ENCODE measurements around the gene TMEM41B. TPM values are rescaled to one million over a fixed set of nuclear protein-coding genes. Genes with fewer than 3 reads are reported as not detected.
A peak's percentile ranks its signal among the peaks of the same experiment; 100 is the strongest.
"Not testable (repeated sequence)": the region's sequence is repeated elsewhere in the genome, so short reads cannot be mapped to it uniquely, and the experiment has no call there.

The TMEM41B gene
- total RNA-seq, 2 experiments from 2014 or later: 25.7 to 27.3 TPM

DNA sequence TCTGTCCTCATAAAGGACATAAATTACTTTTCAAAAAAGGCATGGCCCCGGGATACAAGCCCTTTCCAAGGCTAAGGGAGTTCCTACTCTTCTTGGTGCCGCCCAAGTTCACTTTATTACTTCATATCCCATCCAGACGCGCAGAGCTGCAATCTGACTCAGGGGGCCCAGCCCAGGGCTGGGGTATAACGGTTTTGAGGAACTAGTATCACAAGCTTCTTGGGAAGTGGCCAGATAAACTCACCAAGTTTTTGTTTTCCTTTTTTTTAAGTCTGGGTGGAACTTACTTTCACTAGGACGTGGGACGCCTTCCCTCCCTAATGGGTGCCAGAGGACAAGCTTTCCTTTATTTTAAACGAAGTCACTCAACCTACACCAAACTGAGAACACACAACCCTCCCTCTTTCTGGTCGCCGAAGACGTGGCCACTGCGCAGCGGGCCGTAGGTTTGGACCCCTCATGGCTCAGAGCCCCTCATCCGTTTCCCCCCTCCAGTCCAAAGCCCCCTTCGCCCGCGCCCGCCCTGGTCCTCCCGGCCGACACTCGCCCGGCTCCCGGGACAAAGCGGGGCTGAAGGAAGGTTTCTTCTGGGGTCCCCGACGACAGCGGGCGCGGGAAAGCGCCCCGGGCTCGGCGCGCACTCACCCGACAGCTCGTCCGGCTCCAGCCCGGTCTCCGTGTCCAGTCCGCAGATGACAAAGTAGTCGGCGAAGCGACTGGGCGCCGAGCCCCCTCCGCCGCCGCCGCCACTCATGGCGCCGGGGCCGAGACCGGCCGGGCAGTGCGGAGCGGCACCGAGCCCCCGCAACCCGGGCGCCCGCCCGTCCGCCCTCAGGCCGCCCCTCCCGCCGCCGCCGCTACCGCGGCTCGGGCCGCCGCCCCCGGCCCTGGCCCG is 49.8 kb downstream of the TMEM41B start:
- peak; percentile 37 for ATAC-seq
- CTCF ChIA-PET: interaction anchor here (0.6 to 1.5 kb wide), 6 partner anchors 9 to 98 kb away, joined by 3 to 6 read pairs (median 4); no protein-coding TSS in a partner anchor
- peaks cover 2% of the 10 kb centered on the region for H3K36me3 Mint-ChIP-seq

DNA sequence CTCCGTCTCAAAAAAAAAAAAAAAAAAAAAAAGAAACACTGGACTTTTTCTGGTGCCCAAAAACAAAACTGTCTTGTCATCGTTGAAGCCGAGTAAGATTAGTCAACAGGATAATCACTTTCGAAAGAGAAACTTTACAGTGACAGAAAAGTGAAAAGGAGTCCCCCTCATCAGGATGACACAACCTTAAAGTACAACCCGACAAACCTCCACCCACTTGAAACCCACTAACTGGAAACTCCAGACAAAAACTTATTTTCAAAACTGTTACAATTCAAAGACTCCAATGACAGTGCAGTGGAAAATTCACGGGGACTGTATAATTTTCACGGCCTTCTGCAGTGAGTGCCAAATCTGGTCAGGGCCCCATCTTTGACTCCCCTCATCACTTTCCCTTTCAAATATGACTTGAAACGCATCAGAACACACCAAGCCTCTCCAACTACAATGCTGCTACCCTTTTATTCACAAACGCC is 50.5 kb downstream of the TMEM41B start:
- peak overlapping the region; percentile 87 for H3K27ac Mint-ChIP-seq
- peak; percentile 75 for ATAC-seq
- peaks cover 65% of the 10 kb centered on the region for H3K27me3 Mint-ChIP-seq

More for the DNA sequence above, 49.8 kb downstream of the TMEM41B start:
- Mint-ChIP-seq H3K4me3 (peak overlapping the region; percentile 81), H3K9me3 (ENCODE audit: low read depth) (no peaks in the 10 kb centered on the region), H3K4me1 (peaks cover 33% of the 10 kb centered on the region), H3K27me3 (peaks cover 66% of the 10 kb centered on the region), H3K27ac (peak overlapping the region; percentile 87)
- DNase-seq: peak; percentile 57

DNA sequence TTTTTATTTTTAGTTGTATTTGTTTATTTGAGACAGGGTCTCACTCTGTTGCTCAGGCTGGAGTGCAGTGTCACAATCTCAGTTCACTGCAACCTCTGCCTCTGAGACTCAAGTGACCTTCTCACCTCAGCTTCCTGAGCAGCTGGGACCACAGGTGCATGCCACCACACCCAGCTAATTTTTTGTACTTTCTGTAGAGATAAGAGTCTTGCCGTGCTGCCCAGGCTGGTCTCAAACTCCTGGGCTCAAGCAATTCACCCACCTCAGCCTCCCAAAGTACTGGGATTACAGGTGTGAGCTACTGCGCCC is 53.6 kb downstream of the TMEM41B start:
- peak; percentile 48 for DNase-seq
- Mint-ChIP-seq H3K4me1 (peaks cover 31% of the 10 kb centered on the region), H3K27me3 (peaks cover 40% of the 10 kb centered on the region)
- H3K9me3 Mint-ChIP-seq (ENCODE audit: low read depth); H3K4me3 Mint-ChIP-seq; H3K36me3 Mint-ChIP-seq; H3K27ac Mint-ChIP-seq; ATAC-seq: not testable (repeated sequence)
- CTCF ChIA-PET: interaction anchor here (0.7 to 1.5 kb wide), 4 partner anchors 123 to 312 kb away, joined by 3 to 4 read pairs (median 4); partner anchors contain the start of gene WEE1

More for the DNA sequence above, 50.5 kb downstream of the TMEM41B start:
- no peaks in the 10 kb centered on the region for H3K9me3 Mint-ChIP-seq (ENCODE audit: low read depth)
- peaks cover 2% of the 10 kb centered on the region for H3K36me3 Mint-ChIP-seq
- peak overlapping the region; percentile 81 for H3K4me3 Mint-ChIP-seq
- DNase-seq: peak; percentile 60
- H3K4me1 Mint-ChIP-seq: peaks cover 33% of the 10 kb centered on the region
- CTCF ChIA-PET: interaction anchor here (0.7 to 1.3 kb wide), 5 partner anchors 10 to 1574 kb away, joined by 3 to 6 read pairs (median 4); no protein-coding TSS in a partner anchor

DNA sequence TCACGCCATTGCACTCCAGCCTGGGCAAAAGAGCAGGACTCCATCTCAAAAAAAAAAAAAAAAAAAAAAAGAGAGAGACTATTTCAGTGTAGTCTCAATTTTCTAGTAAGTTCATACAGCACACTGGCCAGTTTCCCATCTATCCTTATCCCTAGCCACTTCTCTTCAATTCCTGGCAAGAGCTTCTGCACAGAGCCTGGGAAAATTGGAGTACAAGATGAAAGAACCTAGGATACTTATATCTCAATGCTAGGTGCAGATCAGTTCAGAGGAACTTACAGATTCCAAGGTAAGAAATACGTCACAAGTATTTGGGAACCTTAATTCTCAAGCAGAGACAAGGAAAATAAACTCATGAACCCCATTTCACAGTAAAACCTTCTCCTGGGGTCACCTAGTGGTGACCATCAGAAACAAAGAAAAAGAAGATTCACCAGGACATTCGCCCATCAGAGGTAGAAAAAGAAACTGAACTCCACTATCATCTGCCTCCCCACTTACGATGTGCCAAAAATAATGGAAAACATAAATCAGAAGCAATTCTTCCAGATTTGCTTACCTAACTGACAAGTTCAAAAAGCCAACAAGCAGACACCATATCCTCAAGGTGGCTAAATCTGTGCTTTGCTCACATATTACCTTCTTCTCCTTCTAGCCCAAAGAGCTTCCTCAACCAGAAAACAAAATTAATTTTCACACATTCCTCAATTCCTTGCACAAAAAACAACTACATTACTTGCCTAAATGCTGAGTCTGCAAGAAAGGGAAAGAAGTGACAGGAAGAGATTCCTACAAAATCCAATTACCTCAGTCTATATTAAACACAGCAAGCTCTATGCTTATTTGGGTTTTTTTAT is 54.2 kb downstream of the TMEM41B start:
- DNase-seq: no peak
- peaks cover 7% of the 10 kb centered on the region for H3K36me3 Mint-ChIP-seq
- ATAC-seq: no peak
- no peak overlapping the region for H3K27ac Mint-ChIP-seq
- H3K4me3 Mint-ChIP-seq: no peak overlapping the region
- CTCF ChIA-PET: interaction anchor here (0.7 to 1.5 kb wide), 4 partner anchors 122 to 313 kb away, joined by 3 to 4 read pairs (median 4); partner anchors contain the start of gene WEE1
- peaks cover 31% of the 10 kb centered on the region for H3K4me1 Mint-ChIP-seq
- H3K9me3 Mint-ChIP-seq (ENCODE audit: low read depth): peaks cover 3% of the 10 kb centered on the region
- H3K27me3 Mint-ChIP-seq: peaks cover 35% of the 10 kb centered on the region

DNA sequence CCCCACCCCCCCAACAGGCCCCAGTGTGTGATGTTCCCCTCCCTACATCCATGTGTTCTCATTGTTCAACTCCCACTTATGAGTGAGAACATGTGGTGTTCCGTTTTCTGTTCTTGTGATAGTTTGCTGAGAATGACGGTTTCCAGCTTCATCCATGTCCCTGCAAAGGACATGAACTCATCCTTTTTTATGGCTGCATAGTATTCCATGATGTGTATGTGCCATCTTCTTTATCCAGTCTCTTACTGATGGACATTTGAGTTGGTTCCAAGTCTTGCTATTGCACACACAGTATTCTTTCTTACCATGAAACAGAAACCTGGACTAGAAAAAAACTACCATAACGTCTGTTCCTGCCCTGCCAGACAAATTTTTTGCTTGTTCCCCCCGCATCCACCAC is 56.1 kb downstream of the TMEM41B start:
- H3K9me3 Mint-ChIP-seq (ENCODE audit: low read depth); ATAC-seq; CTCF ChIA-PET; H3K36me3 Mint-ChIP-seq; H3K4me3 Mint-ChIP-seq; DNase-seq; H3K27ac Mint-ChIP-seq: not testable (repeated sequence)
- Mint-ChIP-seq H3K4me1 (peaks cover 23% of the 10 kb centered on the region), H3K27me3 (peaks cover 29% of the 10 kb centered on the region)

DNA sequence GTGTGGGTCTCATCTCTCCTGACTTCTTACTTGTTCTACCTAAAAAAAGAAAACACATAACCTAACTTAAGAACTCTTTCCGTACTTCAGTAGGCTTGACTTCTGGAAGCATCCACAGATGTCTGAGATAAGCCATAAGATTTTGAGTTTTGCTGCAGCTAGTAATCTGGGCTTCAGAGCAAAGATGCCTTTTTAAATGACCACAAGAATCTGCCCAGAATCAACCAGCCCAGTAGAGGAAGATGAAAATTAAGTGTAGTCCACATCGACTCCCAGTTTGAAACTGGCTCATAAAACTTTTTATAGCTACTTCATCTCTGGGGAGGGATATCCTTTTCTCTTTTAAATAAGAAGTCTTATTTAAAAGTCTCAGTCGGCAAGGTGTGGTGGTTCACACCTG is 60.0 kb downstream of the TMEM41B start:
- no peak overlapping the region for H3K4me3 Mint-ChIP-seq
- DNase-seq: no peak
- peaks cover 29% of the 10 kb centered on the region for H3K4me1 Mint-ChIP-seq
- peaks cover 11% of the 10 kb centered on the region for H3K36me3 Mint-ChIP-seq
- no peak overlapping the region for H3K27ac Mint-ChIP-seq
- CTCF ChIA-PET: interaction anchor here (1.5 kb wide), 1 partner anchor 11 kb away, joined by 6 read pairs; the partner anchor contains the start of gene DENND5A
- H3K27me3 Mint-ChIP-seq: peaks cover 3% of the 10 kb centered on the region
- no peak for ATAC-seq
- H3K9me3 Mint-ChIP-seq (ENCODE audit: low read depth): peaks cover 3% of the 10 kb centered on the region

DNA sequence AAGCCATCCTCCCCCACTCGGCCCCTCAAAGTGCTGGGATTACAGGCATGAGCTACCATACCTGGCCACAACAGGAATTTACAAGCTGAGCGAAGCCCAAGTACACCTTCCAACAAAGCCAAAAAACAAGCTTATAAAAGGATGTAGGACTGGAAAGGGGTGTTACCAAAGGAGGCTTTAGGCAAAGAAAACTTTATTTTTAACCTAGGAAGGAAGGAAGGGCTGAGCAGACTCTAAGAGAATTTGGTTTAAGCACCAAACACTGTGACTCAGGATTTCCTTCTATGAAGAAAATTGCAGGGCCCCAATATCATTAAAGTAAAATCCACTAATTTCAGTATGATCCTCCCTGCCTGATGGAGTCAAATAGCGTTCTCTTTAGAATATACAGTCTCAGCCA is 61.3 kb downstream of the TMEM41B start:
- no peak for ATAC-seq
- peaks cover 5% of the 10 kb centered on the region for H3K36me3 Mint-ChIP-seq
- CTCF ChIA-PET: interaction anchor here (0.6 kb wide), 1 partner anchor 23 kb away, joined by 3 read pairs; no protein-coding TSS in a partner anchor
- DNase-seq: no peak
- no peaks in the 10 kb centered on the region for H3K9me3 Mint-ChIP-seq (ENCODE audit: low read depth)
- no peak overlapping the region for H3K4me3 Mint-ChIP-seq
- peaks cover 3% of the 10 kb centered on the region for H3K27me3 Mint-ChIP-seq
- no peak overlapping the region for H3K27ac Mint-ChIP-seq
- H3K4me1 Mint-ChIP-seq: peaks cover 38% of the 10 kb centered on the region

DNA sequence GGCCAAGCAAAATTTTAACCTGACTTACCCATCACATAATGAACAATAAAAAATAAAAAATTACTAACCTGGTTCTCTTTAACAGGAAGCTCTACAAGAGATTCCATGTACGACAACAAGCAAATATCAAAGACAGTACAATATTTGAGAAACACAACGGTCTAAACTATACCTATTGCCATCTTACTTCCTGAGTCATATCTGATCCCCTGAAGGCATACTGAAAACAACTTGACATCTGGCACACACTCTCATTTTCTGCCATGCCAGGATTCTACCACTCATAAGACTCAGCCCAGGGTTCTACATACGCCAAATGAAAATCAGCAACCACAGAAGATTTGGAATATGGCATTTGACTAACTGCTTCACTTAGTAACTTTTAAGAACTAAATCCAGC is 63.1 kb downstream of the TMEM41B start:
- no peak for ATAC-seq
- DNase-seq: no peak
- CTCF ChIA-PET: interaction anchor here (1.5 to 1.7 kb wide), 2 partner anchors 10 to 86 kb away, joined by 4 read pairs; no protein-coding TSS in a partner anchor

DNA sequence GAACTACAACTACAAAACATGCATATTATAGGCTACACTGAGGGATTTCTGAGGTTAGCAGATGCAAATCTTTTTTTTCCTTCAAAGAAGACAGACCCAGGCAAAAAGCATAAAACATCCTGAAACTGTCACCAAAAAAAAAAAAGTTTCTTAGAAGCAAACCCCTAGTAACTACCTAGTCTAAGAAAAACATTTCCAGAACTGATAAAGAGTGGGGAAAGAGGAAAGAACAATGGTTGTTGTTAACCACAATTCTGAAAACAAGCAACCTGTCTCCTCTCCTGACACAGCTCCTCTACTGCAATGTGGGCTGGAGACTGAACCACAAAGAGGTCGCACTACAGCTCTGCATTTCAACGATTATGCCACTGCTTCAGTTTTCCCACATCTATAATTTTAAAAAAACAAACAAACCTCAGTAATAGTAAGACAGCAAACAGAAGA is 64.2 kb downstream of the TMEM41B start:
- Mint-ChIP-seq H3K27me3 (peaks cover 10% of the 10 kb centered on the region), H3K4me3 (peak overlapping the region; percentile 38), H3K36me3 (peaks cover 5% of the 10 kb centered on the region), H3K4me1 (peaks cover 53% of the 10 kb centered on the region), H3K9me3 (ENCODE audit: low read depth) (no peaks in the 10 kb centered on the region), H3K27ac (peak overlapping the region; percentile 71)
- DNase-seq (peak; percentile 70), ATAC-seq (peak; percentile 92)
- CTCF ChIA-PET: interaction anchor here (0.8 to 1.8 kb wide), 4 partner anchors 14 to 209 kb away, joined by 3 to 4 read pairs (median 4); no protein-coding TSS in a partner anchor

More for the DNA sequence above, 63.1 kb downstream of the TMEM41B start:
- Mint-ChIP-seq H3K27me3 (peaks cover 8% of the 10 kb centered on the region), H3K36me3 (peaks cover 5% of the 10 kb centered on the region), H3K4me3 (no peak overlapping the region), H3K27ac (no peak overlapping the region), H3K4me1 (peaks cover 49% of the 10 kb centered on the region), H3K9me3 (ENCODE audit: low read depth) (no peaks in the 10 kb centered on the region)

DNA sequence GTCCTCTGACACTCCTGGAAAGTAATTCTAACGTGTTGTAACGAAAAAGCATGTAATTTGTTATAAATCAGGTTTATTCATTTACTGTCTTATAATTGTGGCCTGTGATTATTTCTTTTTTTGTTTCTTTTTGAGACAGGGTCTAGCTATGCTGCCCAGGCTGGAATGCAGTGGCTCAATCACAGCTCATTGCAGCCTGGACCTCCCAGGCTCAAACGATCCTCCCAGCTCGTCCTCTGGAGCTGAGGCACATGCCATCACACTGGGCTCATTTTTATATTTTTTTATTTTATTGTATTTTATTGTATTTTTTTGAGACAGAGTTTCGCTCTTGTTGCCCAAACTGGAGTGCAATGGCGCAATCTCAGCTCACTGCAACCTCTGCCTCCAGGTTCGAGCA is 65.1 kb downstream of the TMEM41B start:
- no peaks in the 10 kb centered on the region for H3K9me3 Mint-ChIP-seq (ENCODE audit: low read depth)
- peaks cover 7% of the 10 kb centered on the region for H3K27me3 Mint-ChIP-seq
- ATAC-seq (no peak), DNase-seq (no peak)
- peaks cover 3% of the 10 kb centered on the region for H3K36me3 Mint-ChIP-seq
- H3K4me1 Mint-ChIP-seq: peaks cover 53% of the 10 kb centered on the region
- no peak overlapping the region for H3K4me3 Mint-ChIP-seq
- CTCF ChIA-PET: interaction anchor here (1.8 kb wide), 1 partner anchor 210 kb away, joined by 4 read pairs; no protein-coding TSS in a partner anchor
- no peak overlapping the region for H3K27ac Mint-ChIP-seq

DNA sequence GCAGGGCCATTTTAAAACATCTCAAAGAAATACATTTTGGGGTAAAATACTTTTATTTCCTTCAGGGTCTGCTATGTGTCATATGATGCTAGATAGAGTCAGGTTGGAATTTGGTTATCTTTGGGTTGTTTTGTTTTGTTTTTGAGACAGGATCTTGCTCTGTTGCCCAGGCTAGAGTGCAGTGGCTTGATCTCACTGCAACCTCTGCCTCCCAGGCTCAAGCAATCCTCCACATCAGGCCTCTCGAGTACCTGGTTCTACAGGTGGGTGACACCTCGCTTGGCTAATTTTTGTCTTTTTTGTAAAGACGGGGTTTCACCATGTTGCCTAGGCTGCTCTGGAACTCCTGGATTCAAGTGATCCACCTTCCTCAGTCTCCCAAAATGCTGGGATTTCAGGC is 66.5 kb downstream of the TMEM41B start:
- no peak for ATAC-seq
- H3K36me3 Mint-ChIP-seq: peaks cover 3% of the 10 kb centered on the region
- H3K9me3 Mint-ChIP-seq (ENCODE audit: low read depth): no peaks in the 10 kb centered on the region
- H3K27ac Mint-ChIP-seq: no peak overlapping the region
- H3K27me3 Mint-ChIP-seq: peaks cover 7% of the 10 kb centered on the region
- no peak for DNase-seq
- peaks cover 49% of the 10 kb centered on the region for H3K4me1 Mint-ChIP-seq
- CTCF ChIA-PET: interaction anchor here (0.6 to 0.9 kb wide), 2 partner anchors 100 to 201 kb away, joined by 3 read pairs; no protein-coding TSS in a partner anchor
- H3K4me3 Mint-ChIP-seq: no peak overlapping the region

DNA sequence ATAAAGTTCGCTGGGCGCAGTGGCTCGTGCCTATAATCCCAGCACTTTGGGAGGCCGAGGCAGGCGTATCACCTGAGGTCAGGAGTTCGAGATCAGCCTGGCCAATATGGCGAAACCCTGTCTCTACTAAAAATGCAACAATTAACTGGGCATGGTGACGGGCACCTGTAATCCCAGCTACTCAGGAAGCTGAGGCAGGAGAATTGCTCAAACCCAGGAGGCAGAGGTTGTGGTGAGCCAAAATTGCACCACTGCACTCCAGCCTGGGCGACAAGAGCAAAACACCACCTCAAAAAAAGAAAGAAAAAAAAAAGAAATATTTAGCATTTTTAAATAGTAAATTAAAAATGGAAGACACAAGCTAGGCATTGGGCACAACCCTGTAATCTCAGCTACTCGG is 78.2 kb downstream of the TMEM41B start:
- H3K27me3 Mint-ChIP-seq; ATAC-seq; CTCF ChIA-PET; H3K27ac Mint-ChIP-seq; DNase-seq; H3K4me3 Mint-ChIP-seq; H3K9me3 Mint-ChIP-seq (ENCODE audit: low read depth); H3K36me3 Mint-ChIP-seq: not testable (repeated sequence)
- peaks cover 11% of the 10 kb centered on the region for H3K4me1 Mint-ChIP-seq

DNA sequence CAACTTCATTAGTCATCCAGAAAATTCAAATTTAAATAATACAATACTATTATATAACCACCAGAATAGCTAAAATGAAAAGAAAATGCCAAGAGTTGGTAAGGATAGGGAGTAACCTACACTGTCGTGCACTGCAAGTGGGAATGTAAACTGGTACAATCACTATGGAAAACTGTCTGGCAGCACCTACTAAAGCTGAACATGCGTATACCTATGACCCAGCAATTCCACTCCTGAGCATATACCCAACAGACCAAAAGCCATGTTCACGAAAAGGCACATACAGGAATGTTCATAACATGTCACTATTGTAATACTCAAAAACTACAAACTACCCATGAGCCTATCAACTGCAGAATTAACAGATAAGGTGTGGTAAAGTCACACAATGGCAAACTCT is 81.9 kb downstream of the TMEM41B start:
- ATAC-seq (no peak), DNase-seq (no peak)
- Mint-ChIP-seq H3K36me3 (peaks cover 6% of the 10 kb centered on the region), H3K4me1 (peaks cover 24% of the 10 kb centered on the region), H3K9me3 (ENCODE audit: low read depth) (no peaks in the 10 kb centered on the region), H3K4me3 (no peak overlapping the region), H3K27ac (no peak overlapping the region), H3K27me3 (no peaks in the 10 kb centered on the region)
- CTCF ChIA-PET: no interaction called here

Data from activated CD8-positive, alpha-beta memory T cell treated with anti-CD3 and anti-CD28 coated beads, Interleukin-2, amount 10 ng/mL, durations not matched to agents 7 days and 5 days (primary cell).